Activated T-cell treated with anti-CD3 and anti-CD28 coated beads for 24 hours (primary cell): ENCODE data around the gene SELENBP1.
"Not testable (repeated sequence)": the region's sequence is repeated elsewhere in the genome, so short reads cannot be mapped to it uniquely, and the experiment has no call there.

Source experiments
- DNase-seq: peaks from one replicate; pipeline ENCODE4 v3.0.0-alpha.2; 2020; ENCODE audit warnings: low read depth

Gene SELENBP1

GRCh38 chr1:151372058-151372934, at the start of gene SELENBP1:
Gene SELENBP1 (minus strand): TSS chr1:151372705. CDS start chr1:151372641, 64 bp downstream.
- DNase-seq: no peak

GRCh38 chr1:151419819-151420218, 47.3 kb upstream of the SELENBP1 start:
- no peak for DNase-seq

- DNase-seq: no peak
Observed at GRCh38 chr1:151418081-151418480, 45.6 kb upstream of the SELENBP1 start.

GRCh38 chr1:151416231-151416630, 43.7 kb upstream of the SELENBP1 start:
- DNase-seq: no peak

- DNase-seq: no peak
Observed at GRCh38 chr1:151411884-151412283, 39.4 kb upstream of the SELENBP1 start.

- DNase-seq: no peak
Observed at GRCh38 chr1:151408891-151409290, 36.4 kb upstream of the SELENBP1 start.

GRCh38 chr1:151407304-151407703, 34.8 kb upstream of the SELENBP1 start:
- no peak for DNase-seq

GRCh38 chr1:151406176-151406575, 33.7 kb upstream of the SELENBP1 start:
- DNase-seq: no peak

- no peak for DNase-seq
Observed at GRCh38 chr1:151405187-151405951, 32.9 kb upstream of the SELENBP1 start.

- DNase-seq: no peak
Observed at GRCh38 chr1:151403612-151404011, 31.1 kb upstream of the SELENBP1 start.

GRCh38 chr1:151402764-151403163, 30.3 kb upstream of the SELENBP1 start:
- no peak for DNase-seq

GRCh38 chr1:151401860-151402259, 29.4 kb upstream of the SELENBP1 start:
- no peak for DNase-seq

- no peak for DNase-seq
Observed at GRCh38 chr1:151401125-151401788, 28.8 kb upstream of the SELENBP1 start.

- DNase-seq: peak; percentile 76
Observed at GRCh38 chr1:151399324-151400171, 27.0 kb upstream of the SELENBP1 start, which contains the start of gene PSMB4. Gene PSMB4 (plus strand): TSS chr1:151399573. CDS start chr1:151399588, 15 bp downstream.

GRCh38 chr1:151396265-151396664, 23.8 kb upstream of the SELENBP1 start:
- DNase-seq: not testable (repeated sequence)

- DNase-seq: no peak
Observed at GRCh38 chr1:151393583-151393982, 21.1 kb upstream of the SELENBP1 start.

GRCh38 chr1:151391079-151391563, 18.6 kb upstream of the SELENBP1 start:
- no peak for DNase-seq

GRCh38 chr1:151390221-151391078, 17.9 kb upstream of the SELENBP1 start:
- not testable (repeated sequence) for DNase-seq

GRCh38 chr1:151386002-151386401, 13.5 kb upstream of the SELENBP1 start:
- DNase-seq: no peak

- no peak for DNase-seq
Observed at GRCh38 chr1:151384584-151384983, 12.1 kb upstream of the SELENBP1 start.
